BJ (cell line): ENCODE results near the gene CPLANE2. TPM values are rescaled to one million over a fixed set of nuclear protein-coding genes. Genes with fewer than 3 reads are reported as not detected.

Source experiments
- CTCF ChIA-PET: fragments of 350-600 bp; formaldehyde crosslinking; extraction: SDS; loops from one replicate; lab custom pipeline; 2021; ENCODE audit warnings: antibody characterized with exemption, inconsistent platforms; lab: Yijun Ruan, JAX
- POLR2A ChIA-PET: fragments of 300-600 bp; sonication (Branson Sonifier 250); formaldehyde crosslinking; extraction: SDS; loops from one replicate; lab custom pipeline; 2021; ENCODE audit warnings: antibody characterized with exemption; lab: Charles Lee
- DNase-seq: peaks from one replicate; pipeline ENCODE4 v3.0.0-alpha.2; 2011; ENCODE audit warnings: low read depth
- H3K27me3 ChIP-seq: 2 replicates; pipeline ENCODE4 v1.6.0; 2011; ENCODE audit warnings: low read length; ENCODE audit not compliant: control insufficient read depth, insufficient read depth
- H3K36me3 ChIP-seq: 2 replicates; pipeline ENCODE4 v1.5.1; 2011; ENCODE audit warnings: low read length; ENCODE audit not compliant: control insufficient read depth, insufficient read depth
- H3K4me3 ChIP-seq: 2 replicates; pipeline ENCODE4 v1.5.1; 2011; ENCODE audit warnings: low read depth, mild to moderate bottlenecking, control low read depth, low read length
- CTCF ChIP-seq: IDR thresholded peaks from 2 replicates; pipeline ENCODE4 v1.5.1; 2011; ENCODE audit warnings: low read depth, mild to moderate bottlenecking, control low read depth, inconsistent platforms, low read length, moderate library complexity; ENCODE audit not compliant: insufficient read depth
- polyA plus RNA-seq: library from polyadenylated mRNA; depleted of rRNA; stranded (reverse); fragments of >200 nt; gene quantifications from 2 replicates; pipeline ENCODE4 v1.2.3, GENCODE V29; 2011

The CPLANE2 gene
- polyA plus RNA-seq, 1 experiment: 8.3 TPM

- POLR2A ChIA-PET: no interaction called here
- H3K4me3 ChIP-seq: no peak overlapping the region
- DNase-seq: no peak
- no peaks in the 10 kb centered on the region for H3K27me3 ChIP-seq
- no peak for TF ChIP-seq CTCF
- no peaks in the 10 kb centered on the region for H3K36me3 ChIP-seq
- CTCF ChIA-PET: no interaction called here
Observed at GRCh38 chr1:16213013-16213412, 24.0 kb downstream of the CPLANE2 start.

GRCh38 chr1:16212251-16212961, 24.6 kb downstream of the CPLANE2 start, which contains the start of gene ARHGEF19:
Gene ARHGEF19 (minus strand): TSS chr1:16212652. CDS start chr1:16209054, 3,598 bp downstream.
- POLR2A ChIA-PET: no interaction called here
- no peak for DNase-seq
- Histone ChIP-seq H3K27me3 (no peaks in the 10 kb centered on the region), H3K36me3 (no peaks in the 10 kb centered on the region), H3K4me3 (no peak within 1 kb of the TSS)
- no peak for TF ChIP-seq CTCF
- CTCF ChIA-PET: no interaction called here

GRCh38 chr1:16211824-16212223, 25.2 kb downstream of the CPLANE2 start:
- ChIA-PET CTCF (interaction anchor here (1.2 kb wide), 1 partner anchor 32 kb away, joined by 4 read pairs; no protein-coding TSS in a partner anchor), POLR2A (no interaction called here)
- no peaks in the 10 kb centered on the region for H3K36me3 ChIP-seq
- no peak for TF ChIP-seq CTCF
- H3K4me3 ChIP-seq: no peak overlapping the region
- no peaks in the 10 kb centered on the region for H3K27me3 ChIP-seq
- DNase-seq: no peak

DNA sequence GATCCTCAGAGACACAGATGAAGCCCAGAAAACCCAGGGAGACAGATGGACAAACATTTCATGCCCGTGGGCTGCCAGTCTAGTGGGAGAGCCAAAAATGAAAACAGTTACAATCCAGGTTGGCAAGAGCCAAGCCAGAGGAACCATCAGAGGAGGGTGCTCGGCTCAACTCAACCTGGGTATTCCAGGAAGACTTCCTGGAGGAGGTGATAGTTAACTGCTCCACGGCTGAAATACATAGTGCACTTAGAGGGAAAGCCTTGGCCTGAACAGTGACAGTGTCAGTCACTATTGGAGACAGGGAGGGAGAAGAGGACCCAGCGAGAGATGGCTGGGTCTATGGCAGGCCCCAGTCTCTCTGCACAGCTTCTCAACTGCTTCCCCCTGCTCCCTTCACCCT, 26.4 kb downstream of the CPLANE2 start:
- no peaks in the 10 kb centered on the region for H3K27me3 ChIP-seq
- POLR2A ChIA-PET: no interaction called here
- TF ChIP-seq CTCF: no peak
- no peak overlapping the region for H3K4me3 ChIP-seq
- CTCF ChIA-PET: interaction anchor here (1.2 kb wide), 2 partner anchors 34 to 129 kb away, joined by 4 to 5 read pairs; no protein-coding TSS in a partner anchor
- H3K36me3 ChIP-seq: no peaks in the 10 kb centered on the region
- DNase-seq: no peak

DNA sequence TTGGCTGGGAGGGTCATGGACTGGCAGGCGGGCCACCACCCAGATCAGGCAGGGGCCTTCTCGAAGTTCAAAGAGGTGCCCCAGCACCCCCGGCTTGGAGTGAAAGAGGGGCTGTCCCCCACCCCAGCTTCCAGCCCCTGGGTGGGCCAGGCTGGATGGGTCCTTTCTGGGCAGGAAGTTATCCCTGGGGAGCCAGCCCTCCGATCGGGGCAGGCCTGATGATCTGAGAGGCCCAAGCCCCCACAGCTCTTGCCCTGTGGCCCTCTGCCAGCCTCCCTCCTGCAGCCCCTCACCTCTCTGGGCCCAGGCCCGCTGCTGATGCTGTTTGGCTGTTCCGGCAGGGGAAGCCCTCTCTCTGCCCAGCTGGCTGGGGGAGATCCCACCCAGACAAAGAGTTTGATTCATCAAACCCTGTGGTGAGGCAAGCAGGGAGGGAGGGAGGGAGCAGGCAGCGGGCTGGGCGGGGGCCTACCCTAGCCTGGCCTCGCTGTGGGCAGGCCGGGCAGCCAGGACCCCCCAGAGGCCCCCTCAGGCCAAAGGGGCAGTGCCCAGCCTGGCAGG, 27.1 kb downstream of the CPLANE2 start:
- no peak for DNase-seq
- H3K36me3 ChIP-seq: no peaks in the 10 kb centered on the region
- ChIA-PET POLR2A (no interaction called here), CTCF (interaction anchor here (1.1 kb wide), 1 partner anchor 9 kb away, joined by 3 read pairs; no protein-coding TSS in a partner anchor)
- no peak overlapping the region for H3K4me3 ChIP-seq
- no peaks in the 10 kb centered on the region for H3K27me3 ChIP-seq
- no peak for TF ChIP-seq CTCF
